Activated T-cell treated with anti-CD3 and anti-CD28 coated beads for 1 hour (primary cell): ENCODE results near the gene COL25A1.

Experiments
- DNase-seq: peaks from one replicate; pipeline ENCODE4 v3.0.0-alpha.2; 2020; ENCODE audit warnings: low read depth

Gene COL25A1

GRCh38 chr4:108814326-108814725, 488.1 kb downstream of the COL25A1 start:
- no peak for DNase-seq

- no peak for DNase-seq
These were observed 489.2 kb downstream of the COL25A1 start for GRCh38 chr4:108813261-108813660.

GRCh38 chr4:108811486-108811885, 491.0 kb downstream of the COL25A1 start:
- DNase-seq = no peak

DNA sequence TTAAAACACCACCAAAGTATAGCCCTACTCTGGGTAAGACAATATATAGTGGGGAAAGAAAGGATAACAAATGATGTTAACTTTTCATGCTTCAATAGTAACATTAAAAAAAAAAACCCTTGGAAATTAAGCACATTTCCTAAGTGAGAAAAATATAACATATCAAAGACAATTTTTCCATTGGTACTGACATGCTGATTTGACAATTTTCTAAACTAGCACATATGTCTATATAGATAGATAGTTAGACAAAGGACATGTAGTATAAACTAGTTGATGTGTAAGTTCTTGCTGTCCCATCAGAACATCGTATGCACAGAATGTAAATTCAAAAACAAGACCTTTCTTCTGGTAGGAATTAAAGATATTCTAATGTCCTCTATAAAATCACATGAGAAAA, 492.4 kb downstream of the COL25A1 start:
- DNase-seq = no peak

DNA sequence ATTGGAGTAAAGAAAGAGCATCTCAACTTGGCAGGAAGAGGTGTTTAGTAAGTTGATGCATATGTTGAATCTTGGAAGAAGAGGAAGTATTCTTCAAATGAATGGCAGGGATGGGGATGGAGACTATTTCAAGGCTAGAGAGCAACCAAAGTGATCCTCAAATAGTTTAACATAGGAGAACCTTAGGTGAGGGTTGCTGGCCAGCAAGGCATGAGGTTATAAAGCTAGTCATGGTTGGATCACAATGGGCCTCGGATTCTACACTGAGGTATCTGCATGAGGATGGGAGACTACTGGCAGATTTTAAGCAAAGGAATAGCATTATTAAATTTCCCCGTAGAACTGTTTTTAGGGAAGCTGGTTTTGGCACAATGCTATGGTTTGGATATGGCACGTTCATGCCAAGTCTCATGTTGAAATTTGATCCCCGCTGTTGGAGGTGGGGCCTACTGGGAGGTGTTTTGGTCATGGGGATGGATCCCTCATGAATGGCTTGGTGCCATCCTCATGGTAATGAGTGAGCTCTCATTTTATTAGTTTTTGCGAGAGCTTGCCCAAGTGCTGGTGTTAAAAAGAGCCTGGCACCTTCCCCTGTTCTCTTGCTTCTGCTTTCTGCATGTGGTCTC, 497.7 kb downstream of the COL25A1 start:
- DNase-seq = no peak

DNA sequence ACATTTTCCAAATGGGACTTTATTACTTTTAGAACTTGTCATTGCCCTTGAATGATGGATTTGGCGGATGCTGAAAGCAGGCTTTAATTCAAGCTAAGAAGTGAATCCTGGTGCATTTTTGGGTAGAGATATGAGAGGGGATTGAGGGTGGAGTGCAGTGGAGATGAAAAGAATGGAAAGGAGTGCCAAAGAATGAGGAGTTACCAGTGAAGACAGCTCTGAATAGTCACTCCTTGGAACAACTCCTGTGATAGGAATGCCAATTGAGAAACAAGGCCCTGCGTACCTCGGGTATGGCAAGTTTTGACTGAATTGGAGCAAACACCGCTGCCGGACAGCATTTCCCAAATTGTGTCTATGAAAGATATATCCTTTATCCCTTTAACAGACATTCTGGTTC, 503.2 kb downstream of the COL25A1 start:
- no peak for DNase-seq

GRCh38 chr4:108796173-108796572, 506.3 kb downstream of the COL25A1 start:
- no peak for DNase-seq

DNA sequence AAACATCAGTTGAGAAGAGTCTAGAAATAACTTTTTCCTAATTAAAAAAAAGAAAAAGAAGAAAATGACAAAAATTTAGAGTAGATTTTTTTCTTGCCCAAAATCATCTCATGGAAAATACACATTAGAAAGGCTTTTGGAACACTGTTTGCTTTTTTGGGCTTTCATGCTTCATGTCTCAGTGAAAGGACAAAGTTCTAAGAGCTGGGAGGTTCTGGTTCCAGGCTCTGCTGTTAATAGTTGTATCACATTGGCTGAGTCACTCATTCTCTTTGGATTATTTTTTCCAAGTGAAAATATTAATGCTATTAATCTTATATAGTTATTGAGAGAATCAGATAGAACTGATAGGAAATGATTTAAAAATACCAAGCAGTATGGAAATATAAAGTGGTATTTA, 506.7 kb downstream of the COL25A1 start:
- no peak for DNase-seq

- no peak for DNase-seq
These were observed 508.3 kb downstream of the COL25A1 start for GRCh38 chr4:108794136-108794535.

- DNase-seq = no peak
These were observed 509.0 kb downstream of the COL25A1 start for GRCh38 chr4:108793415-108793814.

- no peak for DNase-seq
These were observed 513.7 kb downstream of the COL25A1 start for GRCh38 chr4:108788731-108789130.

GRCh38 chr4:108787724-108788123, 514.7 kb downstream of the COL25A1 start:
- no peak for DNase-seq

DNA sequence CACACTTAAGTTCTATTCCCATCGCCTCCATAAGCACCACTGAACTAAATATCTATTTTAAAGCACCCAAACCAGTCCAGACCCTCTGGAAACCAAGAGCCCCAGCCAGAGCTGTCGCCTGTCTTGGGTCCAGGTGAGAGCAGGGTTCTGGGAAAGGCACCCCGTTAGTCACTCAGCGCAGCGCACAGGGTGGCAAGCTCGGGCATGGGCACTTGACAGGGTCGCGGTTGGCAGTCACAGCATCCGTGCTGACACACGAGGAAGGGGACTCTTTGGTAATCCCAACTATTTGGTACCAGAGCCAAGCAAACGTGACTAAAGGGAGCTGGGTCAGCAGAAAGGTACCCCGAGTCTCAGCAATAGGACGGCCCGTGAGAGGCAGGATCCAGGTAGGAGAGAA, 515.4 kb downstream of the COL25A1 start:
- DNase-seq = no peak

DNA sequence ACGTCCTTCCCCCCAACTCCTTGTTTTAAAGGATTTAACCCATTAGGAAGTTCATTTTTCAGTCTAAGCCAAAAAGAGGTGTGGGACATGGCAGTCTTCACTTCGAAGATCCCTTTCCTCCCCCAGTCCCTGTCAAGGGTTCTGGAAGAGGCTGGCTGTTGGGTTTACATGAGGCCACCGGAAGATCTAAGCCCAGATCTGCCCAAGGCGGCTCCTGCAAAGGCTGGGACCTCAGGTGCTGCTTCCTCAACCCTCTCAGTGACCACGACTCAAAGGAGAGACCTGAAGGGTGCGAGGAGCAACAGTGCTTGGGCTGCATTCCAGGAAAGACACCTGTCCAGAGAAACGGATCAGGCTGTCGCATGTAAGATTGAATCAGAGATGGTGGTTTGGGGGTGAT, 516.1 kb downstream of the COL25A1 start:
- DNase-seq = no peak

DNA sequence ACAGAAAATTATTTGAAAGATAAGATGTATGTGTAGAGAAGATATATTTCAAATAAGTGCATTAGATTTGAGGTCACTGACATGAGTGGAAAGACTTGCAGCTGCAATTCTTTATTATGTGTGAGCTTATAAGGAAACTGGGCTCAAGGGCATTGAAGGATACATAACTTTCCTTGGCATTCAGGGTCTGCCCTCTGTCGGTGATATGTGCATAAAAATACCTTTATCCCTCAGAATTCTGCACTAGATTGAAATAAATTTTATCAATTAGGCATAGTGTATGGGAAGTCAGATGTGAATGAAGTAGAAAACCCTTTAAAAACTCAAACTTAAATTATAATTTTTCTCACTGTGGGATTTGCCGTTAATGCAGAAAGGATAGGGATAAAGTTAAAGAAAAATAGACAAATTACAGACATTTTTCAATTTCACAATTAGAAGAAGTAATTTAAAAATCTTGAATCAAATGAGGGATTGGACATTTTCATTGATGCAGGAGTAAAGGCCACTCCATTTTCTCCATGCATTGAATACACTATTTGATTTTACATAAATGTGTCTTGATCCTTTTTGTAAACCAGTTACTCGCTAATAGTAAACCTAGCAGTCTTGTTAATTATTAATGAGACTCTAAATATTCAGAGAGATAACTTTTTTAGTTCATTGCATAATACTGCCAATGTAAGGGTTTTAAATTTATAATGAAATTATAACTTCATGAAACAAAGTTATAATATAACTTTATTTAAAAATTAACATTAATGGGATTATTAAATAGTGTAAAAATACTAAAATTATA, 518.6 kb downstream of the COL25A1 start:
- no peak for DNase-seq

- DNase-seq = no peak
These were observed 522.5 kb downstream of the COL25A1 start for GRCh38 chr4:108779958-108780357.

DNA sequence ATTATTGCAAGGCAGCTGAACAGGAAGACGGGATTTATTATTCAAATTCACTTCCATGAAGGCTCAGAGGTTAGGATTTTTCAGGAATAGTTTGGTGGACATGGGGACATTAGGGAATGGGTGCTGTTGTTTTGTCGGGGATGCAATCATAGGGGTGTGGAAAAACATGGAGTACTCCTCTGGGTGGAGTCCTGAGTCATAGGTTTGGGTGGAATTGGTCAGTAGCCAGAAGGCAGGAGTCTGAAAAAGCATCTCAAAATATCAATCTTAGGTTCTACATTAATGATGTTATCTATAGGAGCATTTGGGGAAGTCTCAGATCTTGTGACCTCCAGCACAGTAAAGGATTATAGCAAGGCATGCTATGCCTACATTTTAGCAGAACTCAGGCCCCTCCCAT, 525.1 kb downstream of the COL25A1 start:
- DNase-seq = no peak

DNA sequence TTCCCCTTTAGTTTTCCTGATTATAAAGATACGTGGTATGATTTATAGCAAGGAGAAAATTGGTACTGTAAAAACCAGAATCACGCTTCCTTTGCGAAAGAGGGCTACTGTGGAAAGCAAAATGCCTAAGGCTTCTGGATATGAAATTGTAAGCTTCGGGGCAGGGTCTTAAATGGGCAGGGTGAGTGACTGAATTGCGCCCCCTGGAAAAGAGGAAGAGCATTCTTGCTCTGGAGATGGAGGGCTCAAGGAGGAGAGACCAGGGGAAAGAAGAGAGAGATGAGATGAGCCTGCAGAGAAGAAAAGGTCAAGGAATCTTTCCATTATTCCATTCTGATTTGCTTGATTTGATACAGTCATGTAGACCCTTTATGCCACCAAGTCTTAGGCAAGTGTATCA, 526.5 kb downstream of the COL25A1 start:
- DNase-seq = no peak

- DNase-seq = no peak
These were observed 527.5 kb downstream of the COL25A1 start for GRCh38 chr4:108774809-108775530.

- DNase-seq = no peak
These were observed 530.1 kb downstream of the COL25A1 start for GRCh38 chr4:108772402-108772801.

DNA sequence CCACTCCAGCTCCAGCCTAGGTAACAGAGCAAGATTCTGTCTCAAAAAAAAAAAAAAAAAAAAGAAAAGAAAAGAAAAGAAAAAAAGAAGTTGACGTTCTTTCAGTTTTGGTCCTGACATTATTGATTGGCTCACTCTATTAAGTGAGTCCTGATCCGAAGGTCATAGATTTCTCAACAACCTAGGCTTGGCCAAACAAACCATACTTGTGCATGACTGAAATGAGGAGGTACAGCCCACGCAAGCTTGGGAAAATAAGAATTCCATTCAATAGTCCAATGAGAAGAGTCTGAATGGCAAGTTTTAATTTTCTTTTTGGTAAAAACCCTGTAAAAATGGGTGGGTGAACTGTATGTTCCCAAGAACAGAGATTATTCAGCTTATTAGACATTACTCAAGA, 536.4 kb downstream of the COL25A1 start:
- DNase-seq = no peak

GRCh38 chr4:108763986-108764385, 538.5 kb downstream of the COL25A1 start:
- no peak for DNase-seq

DNA sequence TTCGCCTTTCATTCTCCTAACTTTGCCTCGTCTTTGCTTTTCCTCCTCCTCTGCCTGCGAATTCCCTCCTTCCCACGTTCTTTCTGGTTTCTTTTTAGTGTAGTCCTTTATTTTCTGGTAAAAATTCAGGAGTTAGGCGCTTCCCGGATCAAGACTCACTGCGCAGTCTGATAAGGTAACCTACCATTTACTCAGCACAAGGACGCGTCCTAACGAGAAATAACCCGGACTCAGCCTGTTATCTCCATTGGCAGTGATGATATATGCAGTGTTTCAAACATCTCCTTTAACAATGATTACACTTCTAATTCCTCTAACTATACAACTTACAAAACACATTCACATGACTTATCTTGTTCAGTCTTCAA, 539.2 kb downstream of the COL25A1 start:
- no peak for DNase-seq
